SK-N-SH (cell line): Measurements from ENCODE around the gene SLAIN2. TPM values are rescaled to one million over a fixed set of nuclear protein-coding genes. Genes with fewer than 3 reads are reported as not detected.
A peak's percentile ranks its signal among the peaks of the same experiment; 100 is the strongest.

Experiments
- CTCF ChIA-PET: fragments of 300-600, 350-600 bp; formaldehyde crosslinking; extraction: SDS; loops from one replicate; lab custom pipeline; 2021; lab: Yijun Ruan, JAX
- POLR2A ChIA-PET: fragments of 350-600 bp; sonication (Branson Sonifier 250); formaldehyde crosslinking; extraction: SDS; loops from one replicate; lab custom pipeline; 2020; ENCODE audit warnings: antibody characterized with exemption, inconsistent platforms; lab: Yijun Ruan, JAX
- DNase-seq: peaks from one replicate; pipeline ENCODE4 v3.0.0; 2012
- H2AFZ ChIP-seq: fragments of 200-600 bp; sonication (generic); 2 replicates; pipeline ENCODE4 v1.8.1; 2016; ENCODE audit warnings: antibody characterized with exemption, mild to moderate bottlenecking, low read depth
- H3F3A ChIP-seq: fragments of 200-600 bp; sonication (generic); replicated peaks from 2 replicates; pipeline ENCODE3; 2016; ENCODE audit warnings: antibody characterized with exemption, mild to moderate bottlenecking; ENCODE audit not compliant: insufficient read depth
- H3K27ac ChIP-seq, 2 experiments: fragments of 200-500 bp in 1 of 2; fragments of 200-600 bp in 1 of 2; sonication (Bioruptor generic) in 1 of 2; sonication (generic), shearing (Covaris generic) in 1 of 2; 2 replicates each; pipeline versions ENCODE4 v1.5.1 to v1.6.1; 2014 to 2016; ENCODE audit warnings: low read depth in 2 of 2, inconsistent platforms in 1 of 2, low read length in 1 of 2, mild to moderate bottlenecking in 1 of 2, mixed read lengths in 1 of 2
- H3K27me3 ChIP-seq: fragments of 200-600 bp; sonication (generic), shearing (Covaris generic); 2 replicates; pipeline ENCODE4 v1.6.1; 2016; ENCODE audit warnings: mixed run types; ENCODE audit not compliant: insufficient read depth
- H3K36me3 ChIP-seq, 2 experiments: fragments of 200-500 bp in 1 of 2; fragments of 200-600 bp in 1 of 2; sonication (Bioruptor generic) in 1 of 2; sonication (generic) in 1 of 2; replicated peaks in 1 of 2; 2 replicates each; pipeline versions ENCODE3 to v1.5.1; 2014 to 2016; ENCODE audit warnings: low read length in 1 of 2, mild to moderate bottlenecking in 1 of 2; ENCODE audit not compliant: insufficient read depth in 2 of 2, control insufficient read depth in 1 of 2
- H3K4me1 ChIP-seq, 2 experiments: fragments of 200-500 bp in 1 of 2; fragments of 200-600 bp in 1 of 2; sonication (Bioruptor generic) in 1 of 2; sonication (generic), shearing (Covaris generic) in 1 of 2; 2 replicates each; pipeline versions ENCODE4 v1.5.1 to v1.6.1; 2014 to 2016; ENCODE audit warnings: low read depth in 1 of 2, low read length in 1 of 2, mixed run types in 1 of 2; ENCODE audit not compliant: insufficient read depth in 2 of 2, control insufficient read depth in 1 of 2
- H3K4me2 ChIP-seq: fragments of 200-600 bp; sonication (generic), shearing (Covaris generic); 2 replicates; pipeline ENCODE4 v1.6.1; 2017; ENCODE audit warnings: mixed run types
- H3K4me3 ChIP-seq, 2 experiments: fragments of 200-500 bp in 1 of 2; fragments of 200-600 bp in 1 of 2; sonication (Bioruptor generic) in 1 of 2; sonication (generic), shearing (Covaris generic) in 1 of 2; 2 replicates each; pipeline versions ENCODE4 v1.5.1 to v1.8.1; 2014 to 2016; ENCODE audit warnings: low read depth in 2 of 2, inconsistent platforms in 1 of 2, low read length in 1 of 2, mild to moderate bottlenecking in 1 of 2, mixed read lengths in 1 of 2, moderate library complexity in 1 of 2
- H3K79me2 ChIP-seq: fragments of 200-600 bp; sonication (generic); 2 replicates; pipeline ENCODE4 v1.8.1; 2017; ENCODE audit warnings: mild to moderate bottlenecking; ENCODE audit not compliant: insufficient read depth
- H3K9ac ChIP-seq: fragments of 200-600 bp; sonication (generic); 2 replicates; pipeline ENCODE4 v1.6.1; 2017; ENCODE audit warnings: mixed run types
- H3K9me2 ChIP-seq: fragments of 200-600 bp; sonication (generic); 2 replicates; pipeline ENCODE4 v1.6.1; 2017; ENCODE audit warnings: mixed run types
- H3K9me3 ChIP-seq: fragments of 200-600 bp; sonication (generic); 2 replicates; pipeline ENCODE4 v1.6.1; 2017; ENCODE audit warnings: mixed run types, mild to moderate bottlenecking, moderate library complexity
- H4K20me1 ChIP-seq: fragments of 200-600 bp; sonication (generic); 2 replicates; pipeline ENCODE4 v1.6.1; 2017; ENCODE audit warnings: mild to moderate bottlenecking, mixed run types; ENCODE audit not compliant: insufficient read depth
- CHD2 ChIP-seq: fragments of 150-350 bp; IDR thresholded peaks from 2 replicates; pipeline ENCODE4 v1.6.1; 2018; ENCODE audit warnings: low read length; ENCODE audit not compliant: partially characterized antibody
- ELF1 ChIP-seq: IDR thresholded peaks from 2 replicates; pipeline ENCODE4 v1.4.0; 2012
- EP300 ChIP-seq, 2 experiments: IDR thresholded peaks; 2 replicates each; pipeline versions ENCODE4 v1.4.0 to v1.6.1; 2012; ENCODE audit warnings: borderline replicate concordance in 1 of 2, low read depth in 1 of 2, low read length in 1 of 2
- EZH2phosphoT487 ChIP-seq: fragments of 200-600 bp; sonication (generic); IDR thresholded peaks from 2 replicates; pipeline ENCODE4 v1.6.1; 2017; ENCODE audit warnings: low read depth, mixed run types, mild to moderate bottlenecking, antibody characterized with exemption, moderate library complexity, borderline replicate concordance
- FOSL2 ChIP-seq: IDR thresholded peaks from 2 replicates; pipeline ENCODE4 v1.4.0; 2012; ENCODE audit warnings: low read depth, mild to moderate bottlenecking, moderate library complexity, borderline replicate concordance
- FOXJ3 ChIP-seq: sonication (generic); formaldehyde crosslinking; IDR thresholded peaks from 2 replicates; pipeline ENCODE4 v1.5.1; 2020; ENCODE audit warnings: mild to moderate bottlenecking, missing genetic modification reagents
- FOXM1 ChIP-seq: IDR thresholded peaks from 2 replicates; pipeline ENCODE4 v1.4.0; 2012; ENCODE audit warnings: low read depth, mild to moderate bottlenecking
- GABPA ChIP-seq: IDR thresholded peaks from 2 replicates; pipeline ENCODE4 v1.4.0; 2012; ENCODE audit warnings: low read depth, mild to moderate bottlenecking
- GATA2 ChIP-seq: sonication (generic); formaldehyde crosslinking; IDR thresholded peaks from 2 replicates; pipeline ENCODE4 v1.5.0; 2020; ENCODE audit warnings: mild to moderate bottlenecking, missing genetic modification reagents
- JUND ChIP-seq: IDR thresholded peaks from 2 replicates; pipeline ENCODE4 v1.4.0; 2012
- MEF2A ChIP-seq: IDR thresholded peaks from 2 replicates; pipeline ENCODE4 v1.4.0; 2012; ENCODE audit warnings: low read depth, borderline replicate concordance
- MXI1 ChIP-seq: IDR thresholded peaks from 2 replicates; pipeline ENCODE4 v1.6.1; 2012; ENCODE audit warnings: mild to moderate bottlenecking, low read depth, low read length, improper control_type of control experiment
- POLR2AphosphoS5 ChIP-seq: IDR thresholded peaks from 2 replicates; pipeline ENCODE4 v1.6.1; 2012; ENCODE audit warnings: low read depth, low read length
- SMC3 ChIP-seq: IDR thresholded peaks from 2 replicates; pipeline ENCODE4 v1.6.1; 2012; ENCODE audit warnings: low read depth, low read length, improper control_type of control experiment
- TAF1 ChIP-seq: IDR thresholded peaks from 2 replicates; pipeline ENCODE4 v1.6.1; 2012; ENCODE audit warnings: low read depth, mild to moderate bottlenecking, low read length, moderate library complexity, borderline replicate concordance
- TCF12 ChIP-seq: IDR thresholded peaks from 2 replicates; pipeline ENCODE4 v1.4.0; 2012
- WGBS: methylation state at CpG from one replicate; pipeline ENCODE4 v1.1.6; 2017; ENCODE audit warnings: low lambda C conversion rate; 5-methylcytosine and 5-hydroxymethylcytosine counted together
- polyA plus RNA-seq, 3 experiments: library from polyadenylated mRNA; depleted of rRNA; stranded (reverse); fragments of >200 nt; gene quantifications; 2 replicates each; pipeline ENCODE4 v1.2.3, GENCODE V29; 2012
- TF ChIP-seq, protein P1 (sequence below): fragments of 150-350 bp; IDR thresholded peaks from 2 replicates; pipeline ENCODE4 v1.6.1; 2016; ENCODE audit warnings: mild to moderate bottlenecking, low read depth, low read length
- TF ChIP-seq, protein P2 (sequence below): IDR thresholded peaks from 2 replicates; pipeline ENCODE4; 2012
- TF ChIP-seq, protein P3 (sequence below): fragments of 200-600 bp; sonication (generic); IDR thresholded peaks from 2 replicates; pipeline ENCODE4 v1.6.1; 2017; ENCODE audit warnings: antibody characterized with exemption, mild to moderate bottlenecking, moderate library complexity
- TF ChIP-seq, protein P4 (sequence below): IDR thresholded peaks from 2 replicates; pipeline ENCODE4 v1.4.0; 2012; ENCODE audit warnings: low read depth, borderline replicate concordance

The SLAIN2 gene
- polyA plus RNA-seq, 1 of the 3 experiments (the other 2 are of a cell fraction): 17.0 TPM

DNA sequence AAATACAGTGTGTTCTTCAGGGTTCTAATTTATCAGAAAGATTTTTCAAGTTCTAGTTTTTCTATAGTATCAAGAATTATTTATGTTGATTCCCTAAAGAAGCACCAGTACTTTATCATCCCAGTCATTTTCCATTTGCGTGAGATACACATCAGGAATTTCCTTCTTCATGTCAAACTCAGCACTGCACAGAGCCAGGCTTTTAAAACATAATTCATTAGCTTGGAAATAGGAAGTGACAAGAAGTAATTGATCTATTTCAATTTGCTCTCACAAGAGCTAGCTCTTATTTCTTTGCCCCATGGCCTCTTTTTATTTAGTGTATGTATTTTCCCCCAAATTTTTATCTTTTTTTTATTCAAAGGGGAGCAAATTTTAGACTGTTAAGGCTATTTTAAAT, 128.8 kb downstream of the SLAIN2 start:
- H3K36me3 ChIP-seq: no peaks in the 10 kb centered on the region
- H3K9me3 ChIP-seq: no peaks in the 10 kb centered on the region
- CTCF ChIA-PET: interaction anchor here (0.6 to 2.6 kb wide), 7 partner anchors 8 to 35 kb away, joined by 3 to 10 read pairs (median 3); no protein-coding TSS in a partner anchor
- H3K9ac ChIP-seq: no peak overlapping the region
- 27% methylated on average over 1 of the region's 1 CpG for WGBS
- no peak for DNase-seq
- TF ChIP-seq, protein P1, sequence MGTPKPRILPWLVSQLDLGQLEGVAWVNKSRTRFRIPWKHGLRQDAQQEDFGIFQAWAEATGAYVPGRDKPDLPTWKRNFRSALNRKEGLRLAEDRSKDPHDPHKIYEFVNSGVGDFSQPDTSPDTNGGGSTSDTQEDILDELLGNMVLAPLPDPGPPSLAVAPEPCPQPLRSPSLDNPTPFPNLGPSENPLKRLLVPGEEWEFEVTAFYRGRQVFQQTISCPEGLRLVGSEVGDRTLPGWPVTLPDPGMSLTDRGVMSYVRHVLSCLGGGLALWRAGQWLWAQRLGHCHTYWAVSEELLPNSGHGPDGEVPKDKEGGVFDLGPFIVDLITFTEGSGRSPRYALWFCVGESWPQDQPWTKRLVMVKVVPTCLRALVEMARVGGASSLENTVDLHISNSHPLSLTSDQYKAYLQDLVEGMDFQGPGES: no peak
- TF ChIP-seq GATA2 (CRISPR knock-in tag) (peak; percentile 46), TCF12 (peak; percentile 58), TAF1 (no peak), FOSL2 (no peak), MXI1 (peak; percentile 7; the same call in 1 of the 2 replicates), GABPA (no peak), ELF1 (no peak), MEF2A (no peak), POLR2AphosphoS5 (no peak), JUND (peak; percentile 48; the same call in 1 of the 2 replicates), FOXM1 (no peak), EP300 (IDR thresholded peaks at IDR 0.05; ENCODE audit: borderline replicate concordance in 1 of 2, low read depth in 1 of 2, low read length in 1 of 2) (peak; percentile 7 to 80; a peak in 2 of 4 replicates), FOXJ3 (CRISPR knock-in tag) (no peak), EZH2phosphoT487 (no peak), CHD2 (no peak), SMC3 (no peak)
- TF ChIP-seq, protein P2, sequence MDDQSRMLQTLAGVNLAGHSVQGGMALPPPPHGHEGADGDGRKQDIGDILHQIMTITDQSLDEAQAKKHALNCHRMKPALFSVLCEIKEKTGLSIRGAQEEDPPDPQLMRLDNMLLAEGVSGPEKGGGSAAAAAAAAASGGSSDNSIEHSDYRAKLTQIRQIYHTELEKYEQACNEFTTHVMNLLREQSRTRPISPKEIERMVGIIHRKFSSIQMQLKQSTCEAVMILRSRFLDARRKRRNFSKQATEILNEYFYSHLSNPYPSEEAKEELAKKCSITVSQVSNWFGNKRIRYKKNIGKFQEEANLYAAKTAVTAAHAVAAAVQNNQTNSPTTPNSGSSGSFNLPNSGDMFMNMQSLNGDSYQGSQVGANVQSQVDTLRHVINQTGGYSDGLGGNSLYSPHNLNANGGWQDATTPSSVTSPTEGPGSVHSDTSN: peak; percentile 80
- TF ChIP-seq, protein P3, sequence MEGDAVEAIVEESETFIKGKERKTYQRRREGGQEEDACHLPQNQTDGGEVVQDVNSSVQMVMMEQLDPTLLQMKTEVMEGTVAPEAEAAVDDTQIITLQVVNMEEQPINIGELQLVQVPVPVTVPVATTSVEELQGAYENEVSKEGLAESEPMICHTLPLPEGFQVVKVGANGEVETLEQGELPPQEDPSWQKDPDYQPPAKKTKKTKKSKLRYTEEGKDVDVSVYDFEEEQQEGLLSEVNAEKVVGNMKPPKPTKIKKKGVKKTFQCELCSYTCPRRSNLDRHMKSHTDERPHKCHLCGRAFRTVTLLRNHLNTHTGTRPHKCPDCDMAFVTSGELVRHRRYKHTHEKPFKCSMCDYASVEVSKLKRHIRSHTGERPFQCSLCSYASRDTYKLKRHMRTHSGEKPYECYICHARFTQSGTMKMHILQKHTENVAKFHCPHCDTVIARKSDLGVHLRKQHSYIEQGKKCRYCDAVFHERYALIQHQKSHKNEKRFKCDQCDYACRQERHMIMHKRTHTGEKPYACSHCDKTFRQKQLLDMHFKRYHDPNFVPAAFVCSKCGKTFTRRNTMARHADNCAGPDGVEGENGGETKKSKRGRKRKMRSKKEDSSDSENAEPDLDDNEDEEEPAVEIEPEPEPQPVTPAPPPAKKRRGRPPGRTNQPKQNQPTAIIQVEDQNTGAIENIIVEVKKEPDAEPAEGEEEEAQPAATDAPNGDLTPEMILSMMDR: no peak
- TF ChIP-seq, protein P4, sequence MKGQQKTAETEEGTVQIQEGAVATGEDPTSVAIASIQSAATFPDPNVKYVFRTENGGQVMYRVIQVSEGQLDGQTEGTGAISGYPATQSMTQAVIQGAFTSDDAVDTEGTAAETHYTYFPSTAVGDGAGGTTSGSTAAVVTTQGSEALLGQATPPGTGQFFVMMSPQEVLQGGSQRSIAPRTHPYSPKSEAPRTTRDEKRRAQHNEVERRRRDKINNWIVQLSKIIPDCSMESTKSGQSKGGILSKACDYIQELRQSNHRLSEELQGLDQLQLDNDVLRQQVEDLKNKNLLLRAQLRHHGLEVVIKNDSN: no peak
- H3K4me3 ChIP-seq: no peak overlapping the region
- peak overlapping the region; percentile 10; the same call in 1 of the 2 replicates for H3K4me2 ChIP-seq
- no peaks in the 10 kb centered on the region for H3K9me2 ChIP-seq
- peak overlapping the region; percentile 7; the same call in 1 of the 2 replicates for H2AFZ ChIP-seq
- H3K4me1 ChIP-seq: peaks cover 15 to 19% of the 10 kb centered on the region in 2 experiments; a peak in 3 of 4 replicates
- H3K27ac ChIP-seq: peak overlapping the region in 1 of 2 experiments; percentile 67; a peak in 2 of 4 replicates
- H4K20me1 ChIP-seq: no peaks in the 10 kb centered on the region
- POLR2A ChIA-PET: no interaction called here
- H3K79me2 ChIP-seq: no peaks in the 10 kb centered on the region
- H3F3A ChIP-seq: no peaks in the 10 kb centered on the region
- no peaks in the 10 kb centered on the region for H3K27me3 ChIP-seq
